Measurements from ENCODE around the gene ASPA.

The ASPA gene

GRCh38 chr17:3528880-3529511 is 53.2 kb downstream of the ASPA start:
- H3K4me3 ChIP-seq (ENCODE audit: low read length) = no peak overlapping the region
- peak; percentile 69 for DNase-seq (ENCODE audit: low read depth)
- no peak for TF ChIP-seq CTCF (IDR thresholded peaks at IDR 0.05; ENCODE audit: insufficient read depth, low read depth, low read length, missing control alignments)

GRCh38 chr17:3529817-3530741 is 54.3 kb downstream of the ASPA start:
- no peak for DNase-seq (ENCODE audit: low read depth)
- TF ChIP-seq CTCF (IDR thresholded peaks at IDR 0.05; ENCODE audit: insufficient read depth, low read depth, low read length, missing control alignments) = no peak
- no peak overlapping the region for H3K4me3 ChIP-seq (ENCODE audit: low read length)

- H3K4me3 ChIP-seq (ENCODE audit: low read length) = no peak overlapping the region
- no peak for TF ChIP-seq CTCF (IDR thresholded peaks at IDR 0.05; ENCODE audit: insufficient read depth, low read depth, low read length, missing control alignments)
- no peak for DNase-seq (ENCODE audit: low read depth)
These were observed 55.7 kb downstream of the ASPA start for GRCh38 chr17:3531266-3532101.

- no peak overlapping the region for H3K4me3 ChIP-seq (ENCODE audit: low read length)
- DNase-seq (ENCODE audit: low read depth) = no peak
- no peak for TF ChIP-seq CTCF (IDR thresholded peaks at IDR 0.05; ENCODE audit: insufficient read depth, low read depth, low read length, missing control alignments)
These were observed 56.5 kb downstream of the ASPA start for GRCh38 chr17:3532106-3532858.

- DNase-seq (ENCODE audit: low read depth) = no peak
- no peak for TF ChIP-seq CTCF (IDR thresholded peaks at IDR 0.05; ENCODE audit: insufficient read depth, low read depth, low read length, missing control alignments)
- H3K4me3 ChIP-seq (ENCODE audit: low read length) = no peak overlapping the region
These were observed 57.0 kb downstream of the ASPA start for GRCh38 chr17:3532859-3533142.

- no peak overlapping the region for H3K4me3 ChIP-seq (ENCODE audit: low read length)
- no peak for DNase-seq (ENCODE audit: low read depth)
- no peak for TF ChIP-seq CTCF (IDR thresholded peaks at IDR 0.05; ENCODE audit: insufficient read depth, low read depth, low read length, missing control alignments)
These were observed 58.0 kb downstream of the ASPA start for GRCh38 chr17:3533752-3534151.

Measured in epithelial cell of esophagus (primary cell).